ENCODE data around the gene BANP.

The BANP gene

GRCh38 chr16:87956098-87956364, 4.8 kb downstream of the BANP start:
- no peak for TF ChIP-seq ZFX (IDR thresholded peaks at IDR 0.05)
- no peak for TF ChIP-seq CTCF (conservative IDR thresholded peaks at IDR 0.05)
- H3K27ac ChIP-seq, result no peak overlapping the region

GRCh38 chr16:87956365-87957231, 5.4 kb downstream of the BANP start:
- TF ChIP-seq ZFX (IDR thresholded peaks at IDR 0.05) (no peak), CTCF (conservative IDR thresholded peaks at IDR 0.05) (no peak)
- no peak overlapping the region for H3K27ac ChIP-seq

GRCh38 chr16:87957296-87958094, 6.3 kb downstream of the BANP start:
- TF ChIP-seq CTCF (conservative IDR thresholded peaks at IDR 0.05), result no peak
- TF ChIP-seq ZFX (IDR thresholded peaks at IDR 0.05), result no peak
- H3K27ac ChIP-seq, result no peak overlapping the region

- no peak overlapping the region for H3K27ac ChIP-seq
- TF ChIP-seq ZFX (IDR thresholded peaks at IDR 0.05) (no peak), CTCF (conservative IDR thresholded peaks at IDR 0.05) (no peak)
Observed at GRCh38 chr16:87958632-87959031, 7.4 kb downstream of the BANP start.

- TF ChIP-seq CTCF (conservative IDR thresholded peaks at IDR 0.05) (no peak), ZFX (IDR thresholded peaks at IDR 0.05) (no peak)
- H3K27ac ChIP-seq, result no peak overlapping the region
Observed at GRCh38 chr16:87959391-87959990, 8.3 kb downstream of the BANP start.

- H3K27ac ChIP-seq, result no peak overlapping the region
- TF ChIP-seq ZFX (IDR thresholded peaks at IDR 0.05), result no peak
- TF ChIP-seq CTCF (conservative IDR thresholded peaks at IDR 0.05), result no peak
Observed at GRCh38 chr16:87960296-87960695, 9.1 kb downstream of the BANP start.

GRCh38 chr16:87960852-87961251, 9.6 kb downstream of the BANP start:
- TF ChIP-seq ZFX (IDR thresholded peaks at IDR 0.05) (no peak), CTCF (conservative IDR thresholded peaks at IDR 0.05) (no peak)
- H3K27ac ChIP-seq, result no peak overlapping the region

All from C4-2B (cell line).